Measurements from ENCODE around the gene MED4. TPM values are rescaled to one million over a fixed set of nuclear protein-coding genes. Genes with fewer than 3 reads are reported as not detected.

The MED4 gene
- total and polyA plus RNA-seq, 8 donors, result 7.0 to 68.3 (median 37.9) TPM

- Histone ChIP-seq H3K4me3 (no peak overlapping the region), H3K27me3 (no peaks in the 10 kb centered on the region), H3K36me3 (peaks cover 5 to 40% (median 28%) of the 10 kb centered on the region in 4 donors), H3K4me1 (peaks cover 0 to 11% (median 7%) of the 10 kb centered on the region in 4 donors), H3K9me3 (no peaks in the 10 kb centered on the region), H3K27ac (no peak overlapping the region)
- no peak for DNase-seq
- TF ChIP-seq POLR2AphosphoS5 (IDR thresholded peaks at IDR 0.05) (no peak), POLR2A (IDR thresholded peaks at IDR 0.05) (no peak), EP300 (IDR thresholded peaks at IDR 0.05) (no peak), CTCF (IDR thresholded peaks at IDR 0.05) (no peak)
- 88 to 97% (median 93%) methylated on average over 2 of the region's 2 CpGs for WGBS, 5 donors
- intact Hi-C loops (cut with DNase I; ENCODE audit: low total_unique reads), result loop anchor here (10.0 kb wide), 1 partner anchor 52 kb away; the partner anchor contains the start of gene MED4
Observed at GRCh38 chr13:48042894-48043293, 52.0 kb downstream of the MED4 start.

- no peaks in the 10 kb centered on the region for H3K27me3 ChIP-seq
- no peak for DNase-seq
- H3K4me3 ChIP-seq, result no peak overlapping the region
- H3K27ac ChIP-seq, result no peak overlapping the region
- peaks cover 0 to 24% (median 18%) of the 10 kb centered on the region in 4 donors for H3K36me3 ChIP-seq
- H3K9me3 ChIP-seq, result no peaks in the 10 kb centered on the region
- H3K4me1 ChIP-seq, result peaks cover 6 to 21% (median 15%) of the 10 kb centered on the region in 4 donors
- intact Hi-C loops (cut with DNase I; ENCODE audit: low total_unique reads), result loop anchor here (10.0 kb wide), 1 partner anchor 54 kb away; the partner anchor contains the start of gene MED4
- WGBS, 5 donors, result 89 to 97% (median 91%) methylated on average over 1 of the region's 1 CpG
- TF ChIP-seq POLR2A (IDR thresholded peaks at IDR 0.05) (no peak), POLR2AphosphoS5 (IDR thresholded peaks at IDR 0.05) (no peak), EP300 (IDR thresholded peaks at IDR 0.05) (no peak), CTCF (IDR thresholded peaks at IDR 0.05) (no peak)
Observed at GRCh38 chr13:48040896-48041295, 54.0 kb downstream of the MED4 start.

- no peaks in the 10 kb centered on the region for H3K27me3 ChIP-seq
- peak overlapping the region in 1 of 5 donors; percentile 1 for H3K27ac ChIP-seq
- DNase-seq, result peak in 1 of 2 donors; percentile 16
- H3K4me3 ChIP-seq, result no peak overlapping the region
- peaks cover 6 to 21% (median 15%) of the 10 kb centered on the region in 4 donors for H3K4me1 ChIP-seq
- peaks cover 0 to 22% (median 17%) of the 10 kb centered on the region in 4 donors for H3K36me3 ChIP-seq
- intact Hi-C loops (cut with DNase I; ENCODE audit: low total_unique reads), result loop anchor here (10.0 kb wide), 1 partner anchor 55 kb away; the partner anchor contains the start of gene MED4
- no peaks in the 10 kb centered on the region for H3K9me3 ChIP-seq
- TF ChIP-seq POLR2AphosphoS5 (IDR thresholded peaks at IDR 0.05), result no peak
- no peak for TF ChIP-seq POLR2A (IDR thresholded peaks at IDR 0.05)
- no peak for TF ChIP-seq CTCF (IDR thresholded peaks at IDR 0.05)
- no peak for TF ChIP-seq EP300 (IDR thresholded peaks at IDR 0.05)
Observed at GRCh38 chr13:48040049-48040448, 54.9 kb downstream of the MED4 start.

- 82 to 95% (median 92%) methylated on average over 1 of the region's 1 CpG for WGBS, 5 donors
- DNase-seq, result peak in 1 of 2 donors; percentile 9
- no peaks in the 10 kb centered on the region for H3K27me3 ChIP-seq
- intact Hi-C loops (cut with DNase I; ENCODE audit: low total_unique reads), result no loop called here
- peak overlapping the region in 1 of 4 donors; percentile 52 for H3K4me3 ChIP-seq
- H3K9me3 ChIP-seq, result no peaks in the 10 kb centered on the region
- TF ChIP-seq POLR2AphosphoS5 (IDR thresholded peaks at IDR 0.05), result no peak
- no peak for TF ChIP-seq POLR2A (IDR thresholded peaks at IDR 0.05)
- TF ChIP-seq CTCF (IDR thresholded peaks at IDR 0.05), result no peak
- TF ChIP-seq EP300 (IDR thresholded peaks at IDR 0.05), result no peak
- peak overlapping the region in 4 of 5 donors; percentile 94 to 98 (median 98) for H3K27ac ChIP-seq
- peaks cover 0 to 22% (median 17%) of the 10 kb centered on the region in 4 donors for H3K36me3 ChIP-seq
- peaks cover 6 to 21% (median 15%) of the 10 kb centered on the region in 4 donors for H3K4me1 ChIP-seq
Observed at GRCh38 chr13:48038761-48039160, 56.1 kb downstream of the MED4 start.
